Gastrocnemius medialis (tissue), 4 donors: ENCODE measurements around the gene OR2T12. TPM values are rescaled to one million over a fixed set of nuclear protein-coding genes. Genes with fewer than 3 reads are reported as not detected.

Experiments
- ATAC-seq, 2 donors: fragments of 150-250 bp; one replicate each; pipeline ENCODE4 v1.9.1; 2016
- DNase-seq, 2 donors: peaks; one replicate each; pipeline ENCODE4 v3.0.0-alpha.2; 2019
- H3K27ac ChIP-seq, 4 donors: fragments of 200-600 bp; sonication (generic); 1 replicate in 1 of 4; 2 replicates in 3 of 4; pipeline ENCODE4 v1.5.1; 2016 to 2018; ENCODE audit warnings: mild to moderate bottlenecking in 2 of 4, moderate library complexity in 1 of 4
- H3K27me3 ChIP-seq, 3 donors: fragments of 200-600 bp; sonication (generic) in 2 of 3; 1 replicate in 1 of 3; 2 replicates in 2 of 3; pipeline versions ENCODE4 v1.5.1 to v1.6.0; 2016 to 2019; ENCODE audit warnings: mild to moderate bottlenecking in 1 of 3, moderate library complexity in 1 of 3
- H3K36me3 ChIP-seq, 2 donors: fragments of 200-600 bp; sonication (generic) in 1 of 2; one replicate each; pipeline ENCODE4 v1.5.1; 2017 to 2018
- H3K4me1 ChIP-seq, 2 donors: fragments of 200-600 bp; sonication (generic) in 1 of 2; one replicate each; pipeline ENCODE4 v1.5.1; 2016 to 2017; ENCODE audit warnings: mild to moderate bottlenecking in 2 of 2
- H3K4me3 ChIP-seq, 4 donors: fragments of 200-600 bp; sonication (generic) in 3 of 4; 1 replicate in 1 of 4; 2 replicates in 3 of 4; pipeline ENCODE4 v1.5.1; 2016 to 2019; ENCODE audit warnings: mild to moderate bottlenecking in 2 of 4
- H3K9me3 ChIP-seq, 3 donors: fragments of 200-600 bp; sonication (generic) in 2 of 3; 1 replicate in 1 of 3; 2 replicates in 2 of 3; pipeline ENCODE4 v1.5.1; 2016 to 2019
- POLR2A ChIP-seq, 2 donors: fragments of 450-650 bp; IDR thresholded peaks; one replicate each; pipeline ENCODE4 v1.6.1; 2017; ENCODE audit warnings: antibody characterized with exemption in 2 of 2, mild to moderate bottlenecking in 2 of 2, moderate library complexity in 2 of 2
- in situ Hi-C, 4 donors: fragments of 200-750 bp; cut with MboI; loops; one replicate each; pipeline versions ENCODE4 v1.15.0 to v1.8.0; 2017; ENCODE audit warnings: low sequenced_read_pairs in 4 of 4
- intact Hi-C: fragments of 100-400 bp; cut with DNase I; formaldehyde crosslinking; loops from one replicate; pipeline ENCODE4 v1.15.1; 2023; ENCODE audit warnings: low total_unique reads
- total RNA-seq, 4 donors: library from RNA; depleted of rRNA; stranded (reverse); fragments of >200 nt; gene quantifications; one replicate each; pipeline versions ENCODE4 v1.1.0 to v1.2.3, GENCODE V29; 2016
- TF ChIP-seq, protein P1 (sequence below), 5 experiments: fragments of 450-650 bp in 3 of 5; fragments of 200-600 bp in 2 of 5; sonication (generic) in 2 of 5; IDR thresholded peaks in 4 of 5; conservative IDR thresholded peaks in 1 of 5; 1 replicate in 4 of 5; 2 replicates in 1 of 5; pipeline ENCODE4 v1.5.1; 2016 to 2019; ENCODE audit warnings: antibody characterized with exemption in 5 of 5, mild to moderate bottlenecking in 3 of 5, moderate library complexity in 3 of 5

The OR2T12 gene, protein sequence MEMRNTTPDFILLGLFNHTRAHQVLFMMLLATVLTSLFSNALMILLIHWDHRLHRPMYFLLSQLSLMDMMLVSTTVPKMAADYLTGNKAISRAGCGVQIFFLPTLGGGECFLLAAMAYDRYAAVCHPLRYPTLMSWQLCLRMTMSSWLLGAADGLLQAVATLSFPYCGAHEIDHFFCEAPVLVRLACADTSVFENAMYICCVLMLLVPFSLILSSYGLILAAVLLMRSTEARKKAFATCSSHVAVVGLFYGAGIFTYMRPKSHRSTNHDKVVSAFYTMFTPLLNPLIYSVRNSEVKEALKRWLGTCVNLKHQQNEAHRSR
- not detected for total RNA-seq

DNA sequence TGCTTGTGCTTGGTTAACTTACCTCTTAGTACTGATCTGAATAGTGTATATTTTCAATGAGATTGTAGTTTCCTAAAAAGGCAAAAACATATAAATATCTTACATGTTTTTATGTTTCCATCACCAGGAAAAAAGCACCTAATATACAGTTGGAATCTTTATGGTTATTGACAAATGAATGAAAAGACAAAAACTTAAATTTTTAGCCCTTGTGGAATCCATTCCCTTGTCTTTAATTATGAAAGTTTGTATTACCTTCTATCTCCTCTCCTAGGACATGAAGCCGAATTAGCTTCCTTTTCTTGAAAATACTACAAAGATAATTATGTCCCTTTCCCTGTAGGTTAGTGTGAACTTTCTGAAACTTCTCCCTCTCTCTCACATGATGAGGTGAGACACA, at the start of gene OR2T12:
Gene OR2T12, minus strand, starts transcription at position 101 of the 400 bp plus-strand sequence. CDS start 7,846 bp downstream, outside the sequence.
- ATAC-seq (no peak), DNase-seq (no peak)
- H3K36me3 ChIP-seq: no peaks in the 10 kb centered on the region
- H3K4me1 ChIP-seq: no peaks in the 10 kb centered on the region
- intact Hi-C loops: no loop called here
- no peak within 1 kb of the TSS for H3K27ac ChIP-seq
- TF ChIP-seq POLR2A (IDR thresholded peaks at IDR 0.05): no peak
- TF ChIP-seq, protein P1, sequence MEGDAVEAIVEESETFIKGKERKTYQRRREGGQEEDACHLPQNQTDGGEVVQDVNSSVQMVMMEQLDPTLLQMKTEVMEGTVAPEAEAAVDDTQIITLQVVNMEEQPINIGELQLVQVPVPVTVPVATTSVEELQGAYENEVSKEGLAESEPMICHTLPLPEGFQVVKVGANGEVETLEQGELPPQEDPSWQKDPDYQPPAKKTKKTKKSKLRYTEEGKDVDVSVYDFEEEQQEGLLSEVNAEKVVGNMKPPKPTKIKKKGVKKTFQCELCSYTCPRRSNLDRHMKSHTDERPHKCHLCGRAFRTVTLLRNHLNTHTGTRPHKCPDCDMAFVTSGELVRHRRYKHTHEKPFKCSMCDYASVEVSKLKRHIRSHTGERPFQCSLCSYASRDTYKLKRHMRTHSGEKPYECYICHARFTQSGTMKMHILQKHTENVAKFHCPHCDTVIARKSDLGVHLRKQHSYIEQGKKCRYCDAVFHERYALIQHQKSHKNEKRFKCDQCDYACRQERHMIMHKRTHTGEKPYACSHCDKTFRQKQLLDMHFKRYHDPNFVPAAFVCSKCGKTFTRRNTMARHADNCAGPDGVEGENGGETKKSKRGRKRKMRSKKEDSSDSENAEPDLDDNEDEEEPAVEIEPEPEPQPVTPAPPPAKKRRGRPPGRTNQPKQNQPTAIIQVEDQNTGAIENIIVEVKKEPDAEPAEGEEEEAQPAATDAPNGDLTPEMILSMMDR (IDR thresholded peaks at IDR 0.05 in 4 of 5, conservative IDR thresholded peaks at IDR 0.05 in 1 of 5): no peak
- in situ Hi-C loops: no loop called here
- no peak within 1 kb of the TSS for H3K4me3 ChIP-seq
- H3K9me3 ChIP-seq: no peaks in the 10 kb centered on the region
- H3K27me3 ChIP-seq: no peaks in the 10 kb centered on the region

DNA sequence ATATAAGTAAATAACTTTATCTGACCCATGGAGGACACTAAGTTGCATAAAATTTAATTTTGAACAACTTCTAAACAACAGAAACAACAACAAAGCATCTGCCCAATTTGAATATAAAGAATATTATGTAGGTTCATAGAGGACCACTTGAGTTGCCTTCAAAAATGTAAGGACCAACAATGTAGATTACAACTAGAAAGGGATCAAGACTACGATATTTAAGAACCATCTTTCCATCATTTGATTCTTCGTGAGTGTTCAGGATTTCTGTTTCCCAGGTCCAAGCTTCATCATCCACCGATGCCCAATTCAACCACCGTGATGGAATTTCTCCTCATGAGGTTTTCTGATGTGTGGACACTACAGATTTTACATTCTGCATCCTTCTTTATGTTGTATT, 45.3 kb upstream of the OR2T12 start, which contains the start of gene OR14C36:
Gene OR14C36, plus strand, starts transcription at position 301 of the 400 bp plus-strand sequence. Its CDS starts 0 bp downstream, at position 301.
- Histone ChIP-seq H3K9me3 (no peaks in the 10 kb centered on the region), H3K36me3 (no peaks in the 10 kb centered on the region), H3K4me3 (no peak within 1 kb of the TSS), H3K27me3 (peaks cover 0 to 3% (median 0%) of the 10 kb centered on the region in 3 donors), H3K27ac (no peak within 1 kb of the TSS), H3K4me1 (no peaks in the 10 kb centered on the region)
- no peak for ATAC-seq
- DNase-seq: no peak
- in situ Hi-C loops (no loop called here), intact Hi-C loops (no loop called here)
- TF ChIP-seq POLR2A (IDR thresholded peaks at IDR 0.05): no peak
- TF ChIP-seq, protein P1 (IDR thresholded peaks at IDR 0.05 in 4 of 5, conservative IDR thresholded peaks at IDR 0.05 in 1 of 5): no peak

DNA sequence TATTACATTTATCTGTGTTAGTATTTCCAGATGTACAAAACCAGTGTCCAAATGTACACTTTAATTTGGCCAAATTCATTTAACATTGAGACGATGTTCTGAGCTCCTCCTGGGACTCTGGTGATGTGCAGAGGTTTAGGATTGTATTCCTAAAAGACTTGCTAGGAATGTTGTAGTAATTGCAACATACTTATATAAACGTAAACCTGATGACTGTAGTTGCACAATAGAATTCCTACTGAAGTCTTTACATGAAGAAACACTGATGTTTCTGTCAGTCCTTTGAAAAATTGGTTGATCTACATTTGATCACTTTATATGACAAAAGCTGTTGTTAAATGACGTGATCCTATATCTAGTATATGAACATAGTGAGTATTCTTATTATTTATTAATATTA, 40.2 kb upstream of the OR2T12 start:
- H3K27me3 ChIP-seq: peaks cover 0 to 3% (median 0%) of the 10 kb centered on the region in 3 donors
- no peak for TF ChIP-seq POLR2A (IDR thresholded peaks at IDR 0.05)
- TF ChIP-seq, protein P1 (IDR thresholded peaks at IDR 0.05 in 4 of 5, conservative IDR thresholded peaks at IDR 0.05 in 1 of 5): no peak
- no peaks in the 10 kb centered on the region for H3K9me3 ChIP-seq
- no peaks in the 10 kb centered on the region for H3K4me1 ChIP-seq
- no peak overlapping the region for H3K27ac ChIP-seq
- in situ Hi-C loops: no loop called here
- no peak overlapping the region for H3K4me3 ChIP-seq
- ATAC-seq (no peak), DNase-seq (no peak)
- no peaks in the 10 kb centered on the region for H3K36me3 ChIP-seq
- intact Hi-C loops: no loop called here

DNA sequence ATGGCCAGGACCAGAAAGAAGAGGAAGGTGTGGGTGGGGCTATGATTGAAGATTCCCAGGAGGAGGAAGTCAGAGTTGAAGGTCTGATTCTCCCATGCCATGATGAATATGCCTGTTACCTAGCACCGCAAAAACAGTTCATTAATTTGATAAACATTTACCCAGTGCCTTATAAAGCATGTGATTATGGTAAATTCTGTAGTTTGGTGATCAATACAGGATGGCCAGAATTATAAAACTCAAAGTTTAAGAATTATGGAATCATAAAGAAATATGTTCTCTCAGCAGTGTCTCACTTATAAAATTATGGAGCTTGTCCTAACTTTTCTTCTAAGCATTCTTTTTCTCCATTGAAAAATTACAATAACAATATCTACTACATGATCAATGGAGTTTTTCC, 21.2 kb upstream of the OR2T12 start, which contains the start of gene OR2M7:
Gene OR2M7, minus strand, starts transcription at position 101 of the 400 bp plus-strand sequence. Its CDS starts 0 bp downstream, at position 101.
- ATAC-seq (no peak), DNase-seq (no peak)
- Histone ChIP-seq H3K36me3 (no peaks in the 10 kb centered on the region), H3K9me3 (no peaks in the 10 kb centered on the region), H3K4me1 (no peaks in the 10 kb centered on the region), H3K4me3 (no peak within 1 kb of the TSS), H3K27ac (no peak within 1 kb of the TSS), H3K27me3 (no peaks in the 10 kb centered on the region)
- TF ChIP-seq, protein P1 (IDR thresholded peaks at IDR 0.05 in 4 of 5, conservative IDR thresholded peaks at IDR 0.05 in 1 of 5): no peak
- TF ChIP-seq POLR2A (IDR thresholded peaks at IDR 0.05): no peak
- intact Hi-C loops (no loop called here), in situ Hi-C loops (no loop called here)
